ENCODE measurements around the gene ETS2.

ETS2 gene

GRCh38 chr21:38805328-38806152 is at the start of gene ETS2:
ETS2 (plus strand) TSS chr21:38805929; CDS start chr21:38810035, 4,106 bp downstream.
- peak within 1 kb of the TSS; percentile 78 for H3K27ac ChIP-seq
- TF ChIP-seq CTCF (conservative IDR thresholded peaks at IDR 0.05): peak; percentile 44
- TF ChIP-seq ZFX (IDR thresholded peaks at IDR 0.05): peak; percentile 44

- no peak overlapping the region for H3K27ac ChIP-seq
Measured at GRCh38 chr21:38756746-38757145, 49.0 kb upstream of the ETS2 start.

GRCh38 chr21:38758501-38759214 is 47.1 kb upstream of the ETS2 start:
- no peak overlapping the region for H3K27ac ChIP-seq
- TF ChIP-seq CTCF (conservative IDR thresholded peaks at IDR 0.05) (no peak), ZFX (IDR thresholded peaks at IDR 0.05) (no peak)

More at GRCh38 chr21:38756746-38757145, 49.0 kb upstream of the ETS2 start:
- TF ChIP-seq ZFX (IDR thresholded peaks at IDR 0.05): no peak
- TF ChIP-seq CTCF (conservative IDR thresholded peaks at IDR 0.05): no peak

GRCh38 chr21:38759413-38759812 is 46.3 kb upstream of the ETS2 start:
- TF ChIP-seq ZFX (IDR thresholded peaks at IDR 0.05) (no peak), CTCF (conservative IDR thresholded peaks at IDR 0.05) (no peak)
- no peak overlapping the region for H3K27ac ChIP-seq

- no peak overlapping the region for H3K27ac ChIP-seq
- no peak for TF ChIP-seq CTCF (conservative IDR thresholded peaks at IDR 0.05)
- no peak for TF ChIP-seq ZFX (IDR thresholded peaks at IDR 0.05)
Measured at GRCh38 chr21:38760017-38760761, 45.5 kb upstream of the ETS2 start.

- H3K27ac ChIP-seq: no peak overlapping the region
- TF ChIP-seq ZFX (IDR thresholded peaks at IDR 0.05): no peak
- TF ChIP-seq CTCF (conservative IDR thresholded peaks at IDR 0.05): no peak
Measured at GRCh38 chr21:38760762-38761155, 45.0 kb upstream of the ETS2 start.
